Neural cell (in vitro differentiated cells): ENCODE measurements around the gene L3MBTL2. TPM values are rescaled to one million over a fixed set of nuclear protein-coding genes. Genes with fewer than 3 reads are reported as not detected.

Source experiments
- H2AFZ ChIP-seq: fragments of 200-600, 300-800 bp; sonication (generic), shearing (Covaris generic); 2 replicates; pipeline ENCODE4 v1.6.0; 2014; ENCODE audit warnings: low read depth, mild to moderate bottlenecking, antibody characterized with exemption, low read length, moderate library complexity
- H3F3A ChIP-seq: fragments of 200-600 bp; shearing (Covaris generic); 2 replicates; pipeline ENCODE4 v1.6.1; 2016; ENCODE audit warnings: mild to moderate bottlenecking, moderate library complexity, mixed read lengths, antibody characterized with exemption, low read length; ENCODE audit not compliant: insufficient read depth, poor library complexity, severe bottlenecking
- H3K27ac ChIP-seq: fragments of 200-600, 300-800 bp; sonication (generic), shearing (Covaris generic); 2 replicates; pipeline ENCODE4 v1.5.1; 2014; ENCODE audit warnings: mild to moderate bottlenecking, low read length, moderate library complexity
- H3K27me3 ChIP-seq: fragments of 300-800, 200-600 bp; sonication (generic), shearing (Covaris generic); 2 replicates; pipeline ENCODE4 v1.6.0; 2014; ENCODE audit warnings: mild to moderate bottlenecking, low read depth, low read length, moderate library complexity; ENCODE audit not compliant: insufficient read depth
- H3K36me3 ChIP-seq: fragments of 300-800, 200-600 bp; sonication (generic), shearing (Covaris generic); 2 replicates; pipeline ENCODE4 v1.5.1; 2014; ENCODE audit warnings: mild to moderate bottlenecking, antibody characterized with exemption, low read length, moderate library complexity; ENCODE audit not compliant: insufficient read depth
- H3K4me2 ChIP-seq: fragments of 300-800, 200-600 bp; sonication (generic), shearing (Covaris generic); 2 replicates; pipeline ENCODE4 v1.6.0; 2014; ENCODE audit warnings: mild to moderate bottlenecking, low read length
- H3K4me3 ChIP-seq: fragments of 300-800, 200-600 bp; sonication (generic), shearing (Covaris generic); 2 replicates; pipeline ENCODE4 v1.5.1; 2014; ENCODE audit warnings: mild to moderate bottlenecking, low read length, moderate library complexity
- H3K79me2 ChIP-seq: fragments of 200-600 bp; shearing (Covaris generic); replicated peaks from 2 replicates; pipeline ENCODE4 v1.6.0; 2014; ENCODE audit warnings: mild to moderate bottlenecking, low read length, moderate library complexity; ENCODE audit not compliant: insufficient read depth
- H3K9ac ChIP-seq: fragments of 300-800, 200-600 bp; sonication (generic), shearing (Covaris generic); 2 replicates; pipeline ENCODE4 v1.6.1; 2016; ENCODE audit warnings: mild to moderate bottlenecking, low read length, mixed read lengths
- H3K9me2 ChIP-seq: fragments of 200-600 bp; shearing (Covaris generic); 2 replicates; pipeline ENCODE4 v1.6.1; 2016; ENCODE audit warnings: mild to moderate bottlenecking, low read length, mixed read lengths; ENCODE audit not compliant: insufficient read depth
- H3K9me3 ChIP-seq: fragments of 200-600, 300-800 bp; sonication (generic), shearing (Covaris generic); 2 replicates; pipeline ENCODE4 v1.6.1; 2016; ENCODE audit warnings: mild to moderate bottlenecking, mixed run types, low read length, moderate library complexity, mixed read lengths
- H4K20me1 ChIP-seq: fragments of 200-600 bp; shearing (Covaris generic); 2 replicates; pipeline ENCODE4 v1.6.1; 2016; ENCODE audit warnings: mild to moderate bottlenecking, mixed run types; ENCODE audit not compliant: insufficient read depth
- EP300 ChIP-seq: fragments of 450-650 bp; conservative IDR thresholded peaks from 2 replicates; pipeline ENCODE4 v1.6.1; 2014; ENCODE audit warnings: antibody characterized with exemption, mild to moderate bottlenecking, moderate library complexity; ENCODE audit not compliant: poor library complexity, severe bottlenecking
- EZH2 ChIP-seq: fragments of 200-600, 300-800 bp; shearing (Covaris generic), sonication (generic); IDR thresholded peaks from 2 replicates; pipeline ENCODE4 v1.6.1; 2014; ENCODE audit warnings: antibody characterized with exemption, low read length, borderline replicate concordance, mild to moderate bottlenecking; ENCODE audit not compliant: insufficient read depth, poor library complexity, severe bottlenecking
- MXI1 ChIP-seq: fragments of 450-650 bp; conservative IDR thresholded peaks from 2 replicates; pipeline ENCODE4 v1.6.1; 2014; ENCODE audit warnings: antibody characterized with exemption, mild to moderate bottlenecking; ENCODE audit not compliant: poor library complexity, severe bottlenecking
- POLR2AphosphoS5 ChIP-seq: IDR thresholded peaks from 2 replicates; pipeline ENCODE4 v1.6.1; 2012
- RAD21 ChIP-seq: fragments of 450-650 bp; conservative IDR thresholded peaks from 2 replicates; pipeline ENCODE4 v1.6.1; 2014; ENCODE audit warnings: antibody characterized with exemption, mild to moderate bottlenecking, moderate library complexity
- SMC3 ChIP-seq: fragments of 450-650 bp; conservative IDR thresholded peaks from 2 replicates; pipeline ENCODE4 v1.6.1; 2014; ENCODE audit warnings: antibody characterized with exemption, mild to moderate bottlenecking, moderate library complexity; ENCODE audit not compliant: poor library complexity
- TAF1 ChIP-seq: IDR thresholded peaks from 2 replicates; pipeline ENCODE4 v1.6.1; 2012; ENCODE audit warnings: low read depth
- polyA plus RNA-seq: library from polyadenylated mRNA; depleted of rRNA; stranded (reverse); fragments of >200 nt; gene quantifications from 2 replicates; pipeline ENCODE4 v1.2.3, GENCODE V29; 2014
- TF ChIP-seq, protein P1 (sequence below): IDR thresholded peaks from 2 replicates; pipeline ENCODE4 v1.6.1; 2012; ENCODE audit warnings: borderline replicate concordance
- TF ChIP-seq, protein P2 (sequence below): fragments of 450-650 bp; IDR thresholded peaks from 2 replicates; pipeline ENCODE4 v1.5.1; 2014; ENCODE audit warnings: antibody characterized with exemption, mild to moderate bottlenecking, moderate library complexity; ENCODE audit not compliant: poor library complexity, severe bottlenecking

Gene L3MBTL2
- polyA plus RNA-seq, 1 donor from 2014 or later, result 32.5 TPM

DNA sequence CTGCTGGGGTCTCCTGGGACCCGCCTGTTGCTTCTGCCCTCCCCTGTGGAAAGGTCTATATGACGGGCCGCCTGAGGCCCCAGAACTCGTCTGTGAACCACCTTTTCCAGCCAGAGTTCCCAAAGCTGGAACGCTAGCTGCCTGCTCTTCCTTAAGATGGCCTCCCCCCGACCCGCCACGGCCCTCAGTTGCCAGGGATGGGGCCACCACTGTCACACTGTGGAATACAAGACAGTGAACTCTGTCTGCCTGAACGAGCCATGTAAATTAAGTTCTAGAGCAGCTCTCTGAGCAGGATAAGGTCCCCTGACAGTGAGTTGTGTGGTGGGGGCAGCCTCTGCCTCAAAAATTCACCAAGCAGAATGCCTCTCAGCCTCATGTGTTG is 25.3 kb downstream of the L3MBTL2 start:
- Histone ChIP-seq H3K27ac (no peak overlapping the region), H3K4me2 (no peak overlapping the region), H3K27me3 (no peaks in the 10 kb centered on the region), H3K36me3 (no peaks in the 10 kb centered on the region), H3K9me2 (no peaks in the 10 kb centered on the region), H4K20me1 (no peaks in the 10 kb centered on the region), H3K9me3 (no peaks in the 10 kb centered on the region), H2AFZ (no peak overlapping the region), H3K79me2 (no peaks in the 10 kb centered on the region), H3K9ac (no peak overlapping the region), H3F3A (no peaks in the 10 kb centered on the region), H3K4me3 (no peak overlapping the region)
- TF ChIP-seq MXI1 (no peak), SMC3 (no peak), EZH2 (no peak), RAD21 (no peak), TAF1 (no peak), POLR2AphosphoS5 (no peak), EP300 (no peak)
- TF ChIP-seq, protein P1, sequence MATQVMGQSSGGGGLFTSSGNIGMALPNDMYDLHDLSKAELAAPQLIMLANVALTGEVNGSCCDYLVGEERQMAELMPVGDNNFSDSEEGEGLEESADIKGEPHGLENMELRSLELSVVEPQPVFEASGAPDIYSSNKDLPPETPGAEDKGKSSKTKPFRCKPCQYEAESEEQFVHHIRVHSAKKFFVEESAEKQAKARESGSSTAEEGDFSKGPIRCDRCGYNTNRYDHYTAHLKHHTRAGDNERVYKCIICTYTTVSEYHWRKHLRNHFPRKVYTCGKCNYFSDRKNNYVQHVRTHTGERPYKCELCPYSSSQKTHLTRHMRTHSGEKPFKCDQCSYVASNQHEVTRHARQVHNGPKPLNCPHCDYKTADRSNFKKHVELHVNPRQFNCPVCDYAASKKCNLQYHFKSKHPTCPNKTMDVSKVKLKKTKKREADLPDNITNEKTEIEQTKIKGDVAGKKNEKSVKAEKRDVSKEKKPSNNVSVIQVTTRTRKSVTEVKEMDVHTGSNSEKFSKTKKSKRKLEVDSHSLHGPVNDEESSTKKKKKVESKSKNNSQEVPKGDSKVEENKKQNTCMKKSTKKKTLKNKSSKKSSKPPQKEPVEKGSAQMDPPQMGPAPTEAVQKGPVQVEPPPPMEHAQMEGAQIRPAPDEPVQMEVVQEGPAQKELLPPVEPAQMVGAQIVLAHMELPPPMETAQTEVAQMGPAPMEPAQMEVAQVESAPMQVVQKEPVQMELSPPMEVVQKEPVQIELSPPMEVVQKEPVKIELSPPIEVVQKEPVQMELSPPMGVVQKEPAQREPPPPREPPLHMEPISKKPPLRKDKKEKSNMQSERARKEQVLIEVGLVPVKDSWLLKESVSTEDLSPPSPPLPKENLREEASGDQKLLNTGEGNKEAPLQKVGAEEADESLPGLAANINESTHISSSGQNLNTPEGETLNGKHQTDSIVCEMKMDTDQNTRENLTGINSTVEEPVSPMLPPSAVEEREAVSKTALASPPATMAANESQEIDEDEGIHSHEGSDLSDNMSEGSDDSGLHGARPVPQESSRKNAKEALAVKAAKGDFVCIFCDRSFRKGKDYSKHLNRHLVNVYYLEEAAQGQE, result no peak
- TF ChIP-seq, protein P2, sequence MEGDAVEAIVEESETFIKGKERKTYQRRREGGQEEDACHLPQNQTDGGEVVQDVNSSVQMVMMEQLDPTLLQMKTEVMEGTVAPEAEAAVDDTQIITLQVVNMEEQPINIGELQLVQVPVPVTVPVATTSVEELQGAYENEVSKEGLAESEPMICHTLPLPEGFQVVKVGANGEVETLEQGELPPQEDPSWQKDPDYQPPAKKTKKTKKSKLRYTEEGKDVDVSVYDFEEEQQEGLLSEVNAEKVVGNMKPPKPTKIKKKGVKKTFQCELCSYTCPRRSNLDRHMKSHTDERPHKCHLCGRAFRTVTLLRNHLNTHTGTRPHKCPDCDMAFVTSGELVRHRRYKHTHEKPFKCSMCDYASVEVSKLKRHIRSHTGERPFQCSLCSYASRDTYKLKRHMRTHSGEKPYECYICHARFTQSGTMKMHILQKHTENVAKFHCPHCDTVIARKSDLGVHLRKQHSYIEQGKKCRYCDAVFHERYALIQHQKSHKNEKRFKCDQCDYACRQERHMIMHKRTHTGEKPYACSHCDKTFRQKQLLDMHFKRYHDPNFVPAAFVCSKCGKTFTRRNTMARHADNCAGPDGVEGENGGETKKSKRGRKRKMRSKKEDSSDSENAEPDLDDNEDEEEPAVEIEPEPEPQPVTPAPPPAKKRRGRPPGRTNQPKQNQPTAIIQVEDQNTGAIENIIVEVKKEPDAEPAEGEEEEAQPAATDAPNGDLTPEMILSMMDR, result no peak

DNA sequence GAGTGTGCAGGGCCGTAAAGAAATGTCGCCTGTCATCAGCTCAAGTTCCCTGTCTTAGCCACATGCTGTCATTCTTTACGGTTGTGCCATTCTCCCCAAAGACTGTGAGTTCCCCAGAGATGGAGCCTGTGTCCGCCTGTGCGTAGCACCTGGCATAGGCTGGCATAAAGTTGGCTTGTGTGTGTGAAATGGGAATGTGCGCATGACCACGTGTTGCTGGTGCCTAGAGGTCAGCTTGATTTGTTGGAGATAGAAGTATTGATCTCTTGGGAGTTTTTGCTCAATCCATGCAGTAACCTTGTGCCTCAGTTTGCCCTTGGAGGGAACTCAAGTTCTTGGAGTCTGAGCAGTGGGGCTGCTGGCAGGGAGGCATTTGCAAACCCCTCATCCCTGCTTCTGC is 26.3 kb downstream of the L3MBTL2 start:
- H3K4me2 ChIP-seq, result no peak overlapping the region
- TF ChIP-seq SMC3 (no peak), TAF1 (no peak), POLR2AphosphoS5 (no peak), EP300 (no peak)
- TF ChIP-seq, protein P2, result no peak
- TF ChIP-seq, protein P1, result no peak
- no peaks in the 10 kb centered on the region for H3K79me2 ChIP-seq
- H3K4me3 ChIP-seq, result no peak overlapping the region
- H4K20me1 ChIP-seq, result no peaks in the 10 kb centered on the region
- no peaks in the 10 kb centered on the region for H3K36me3 ChIP-seq
- H3K27me3 ChIP-seq, result no peaks in the 10 kb centered on the region
- no peak overlapping the region for H2AFZ ChIP-seq
- no peak overlapping the region for H3K27ac ChIP-seq
- H3K9ac ChIP-seq, result no peak overlapping the region
- no peaks in the 10 kb centered on the region for H3F3A ChIP-seq
- no peaks in the 10 kb centered on the region for H3K9me3 ChIP-seq
- H3K9me2 ChIP-seq, result no peaks in the 10 kb centered on the region
